Thyroid gland (tissue), 4 donors: Measurements from ENCODE around the gene ABCA13.

Experiments
- POLR2A ChIP-seq, 2 donors: fragments of 450-650 bp; IDR thresholded peaks; one replicate each; pipeline ENCODE4 v1.6.1; 2017; ENCODE audit warnings: antibody characterized with exemption in 2 of 2, mild to moderate bottlenecking in 2 of 2, moderate library complexity in 1 of 2
- TF ChIP-seq, protein P1 (sequence below), 6 experiments: fragments of 200-600 bp in 3 of 6; fragments of 450-650 bp in 3 of 6; sonication (generic) in 3 of 6; IDR thresholded peaks; one replicate each; pipeline ENCODE4 v1.5.1; 2016 to 2019; ENCODE audit warnings: antibody characterized with exemption in 6 of 6, mild to moderate bottlenecking in 2 of 6, inconsistent platforms in 1 of 6, moderate library complexity in 1 of 6

DNA sequence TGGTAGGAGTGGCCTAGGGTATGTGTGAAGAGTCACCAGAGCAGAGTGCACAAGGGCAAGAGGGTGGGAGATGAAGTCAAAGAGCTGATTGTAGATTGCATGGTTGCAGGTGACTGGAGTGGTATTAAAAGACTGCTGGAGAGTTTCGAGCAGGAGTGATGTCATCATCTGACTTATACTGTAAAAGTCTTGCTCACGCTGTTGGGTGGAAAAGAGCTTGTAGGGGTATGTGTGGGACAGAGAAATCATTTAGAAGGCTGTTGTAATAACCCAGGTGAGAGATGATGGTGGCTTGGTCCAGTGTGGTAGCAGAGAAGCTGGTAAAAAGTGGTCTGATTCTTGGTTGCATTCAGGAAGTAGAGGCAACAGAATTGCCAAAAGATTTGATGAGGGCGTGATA, 184.1 kb downstream of the ABCA13 start:
- TF ChIP-seq, protein P1, sequence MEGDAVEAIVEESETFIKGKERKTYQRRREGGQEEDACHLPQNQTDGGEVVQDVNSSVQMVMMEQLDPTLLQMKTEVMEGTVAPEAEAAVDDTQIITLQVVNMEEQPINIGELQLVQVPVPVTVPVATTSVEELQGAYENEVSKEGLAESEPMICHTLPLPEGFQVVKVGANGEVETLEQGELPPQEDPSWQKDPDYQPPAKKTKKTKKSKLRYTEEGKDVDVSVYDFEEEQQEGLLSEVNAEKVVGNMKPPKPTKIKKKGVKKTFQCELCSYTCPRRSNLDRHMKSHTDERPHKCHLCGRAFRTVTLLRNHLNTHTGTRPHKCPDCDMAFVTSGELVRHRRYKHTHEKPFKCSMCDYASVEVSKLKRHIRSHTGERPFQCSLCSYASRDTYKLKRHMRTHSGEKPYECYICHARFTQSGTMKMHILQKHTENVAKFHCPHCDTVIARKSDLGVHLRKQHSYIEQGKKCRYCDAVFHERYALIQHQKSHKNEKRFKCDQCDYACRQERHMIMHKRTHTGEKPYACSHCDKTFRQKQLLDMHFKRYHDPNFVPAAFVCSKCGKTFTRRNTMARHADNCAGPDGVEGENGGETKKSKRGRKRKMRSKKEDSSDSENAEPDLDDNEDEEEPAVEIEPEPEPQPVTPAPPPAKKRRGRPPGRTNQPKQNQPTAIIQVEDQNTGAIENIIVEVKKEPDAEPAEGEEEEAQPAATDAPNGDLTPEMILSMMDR (IDR thresholded peaks at IDR 0.05): no peak
- TF ChIP-seq POLR2A (IDR thresholded peaks at IDR 0.05): no peak
